ENCODE measurements around the gene RAPGEFL1. TPM values are rescaled to one million over a fixed set of nuclear protein-coding genes. Genes with fewer than 3 reads are reported as not detected.

Gene RAPGEFL1
- total and polyA plus RNA-seq, 10 of the 15 experiments (the other 5 are each of a cell fraction or from before 2014, with no cell fraction given): 0.13 to 3.2 (median 1.5) TPM

- ChIA-PET POLR2A (no interaction called here), CTCF (interaction anchor here (1.3 to 2.2 kb wide), 2 partner anchors 39 to 44 kb away, joined by 3 to 9 read pairs; no protein-coding TSS in a partner anchor), SMC1A (ENCODE audit: uncharacterized antibody, unreplicated experiment) (interaction anchor here (1.2 kb wide), 1 partner anchor 16 kb away, joined by 5 read pairs; no protein-coding TSS in a partner anchor), RAD21 (ENCODE audit: unreplicated experiment) (no interaction called here)
- FAIRE-seq: no peak
- in situ Hi-C loops (cut with MboI): no loop called here
- Histone ChIP-seq H3K4me1 (ENCODE audit: control insufficient read depth, insufficient read depth, low read length) (peaks cover 5% of the 10 kb centered on the region), H3K9ac (ENCODE audit: control insufficient read depth, insufficient read depth, low read length) (no peak overlapping the region), H3K4me2 (ENCODE audit: control insufficient read depth, insufficient read depth) (no peak overlapping the region), H3K4me3 (no peak overlapping the region), H2AFZ (ENCODE audit: control insufficient read depth, low read depth, low read length) (no peak overlapping the region), H3K9me3 (replicated peaks; ENCODE audit: control insufficient read depth, insufficient read depth, low read length) (no peaks in the 10 kb centered on the region), H3K27me3 (replicated peaks in 1 of 2; ENCODE audit: control insufficient read depth in 2 of 2, insufficient read depth in 2 of 2, low read length in 1 of 2) (no peaks in the 10 kb centered on the region), H3K27ac (ENCODE audit: control insufficient read depth, insufficient read depth) (no peak overlapping the region), H4K20me1 (ENCODE audit: control insufficient read depth, insufficient read depth) (peaks cover 5% of the 10 kb centered on the region), H3K36me3 (ENCODE audit: control insufficient read depth in 2 of 2, insufficient read depth in 2 of 2, low read length in 1 of 2) (peaks cover 2 to 38% of the 10 kb centered on the region in 2 experiments), H3K79me2 (ENCODE audit: control insufficient read depth, insufficient read depth, low read length) (peaks cover 26% of the 10 kb centered on the region)
- over 99% methylated on average over 5 of the region's 5 CpGs for WGBS (ENCODE audit: insufficient coverage, insufficient replicate concordance, low lambda C conversion rate, missing lambda C conversion rate)
- BruUV-seq (replicated peaks): TSS peak; percentile 50
- TF ChIP-seq ZBTB33 (IDR thresholded peaks at IDR 0.05) (peak; percentile 96), CTCF (IDR thresholded peaks at IDR 0.05 in 2 of 3, conservative IDR thresholded peaks at IDR 0.05 in 1 of 3; ENCODE audit: control insufficient read depth in 2 of 3, extremely low read depth in 1 of 3, insufficient read depth in 1 of 3, low read depth in 3 of 3, low read length in 3 of 3) (no peak), WRNIP1 (IDR thresholded peaks at IDR 0.05; ENCODE audit: borderline replicate concordance, low read depth, low read length) (no peak), RB1 (IDR thresholded peaks at IDR 0.05; ENCODE audit: borderline replicate concordance) (no peak)
- no peak for ATAC-seq
- DNase-seq (ENCODE audit: low read depth, low spot score): no peak
- intact Hi-C loops (cut with micrococcal nuclease; ENCODE audit: unreplicated experiment): no loop called here
Observed at GRCh38 chr17:40129498-40129897, 47.8 kb upstream of the RAPGEFL1 start.
